ENCODE data around the gene HAVCR1. TPM values are rescaled to one million over a fixed set of nuclear protein-coding genes. Genes with fewer than 3 reads are reported as not detected.
"Not testable (repeated sequence)": the region's sequence is repeated elsewhere in the genome, so short reads cannot be mapped to it uniquely, and the experiment has no call there.

HAVCR1 gene
- total RNA-seq, 1 experiment from 2014 or later: not detected

DNA sequence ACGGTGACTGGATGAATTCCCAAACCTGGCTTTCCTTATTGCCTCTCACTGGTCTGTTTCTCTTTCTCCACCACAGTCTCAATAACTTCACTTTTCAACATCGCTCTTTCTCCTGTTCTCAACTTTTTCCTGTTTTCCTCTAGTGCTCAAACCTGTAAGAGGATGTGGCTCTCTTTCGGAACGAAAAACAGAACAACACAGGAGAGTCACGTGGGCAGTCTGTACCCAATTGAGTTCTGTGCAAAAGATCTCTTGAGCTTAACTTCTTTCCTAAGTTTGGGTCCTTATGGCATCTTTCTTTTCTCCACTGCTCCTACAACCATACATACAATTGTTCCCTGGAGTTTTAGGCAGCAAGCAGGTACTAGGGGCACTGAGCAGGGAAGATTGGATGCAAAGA is 8.9 kb downstream of the HAVCR1 start:
- no peak for DNase-seq (ENCODE audit: low read depth)

DNA sequence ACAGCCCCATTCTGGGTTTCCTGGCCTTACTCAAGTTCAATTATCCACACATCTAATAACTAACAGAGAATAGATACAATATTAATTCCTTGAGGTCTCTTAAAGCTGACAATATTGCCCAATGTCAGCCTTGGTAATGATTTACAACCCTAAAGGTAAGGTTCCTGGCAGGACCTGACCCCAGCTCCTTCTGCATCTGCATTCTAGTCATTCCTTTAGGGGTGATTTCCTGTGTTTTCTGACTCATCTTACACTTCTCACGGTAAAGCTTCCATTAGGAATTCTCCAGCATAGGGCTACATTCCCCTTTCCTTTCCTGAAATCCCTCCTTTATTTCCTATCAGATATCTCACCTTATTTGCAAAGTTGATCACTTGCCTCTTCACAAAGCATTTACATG is 9.3 kb downstream of the HAVCR1 start:
- DNase-seq (ENCODE audit: low read depth): peak; percentile 42

DNA sequence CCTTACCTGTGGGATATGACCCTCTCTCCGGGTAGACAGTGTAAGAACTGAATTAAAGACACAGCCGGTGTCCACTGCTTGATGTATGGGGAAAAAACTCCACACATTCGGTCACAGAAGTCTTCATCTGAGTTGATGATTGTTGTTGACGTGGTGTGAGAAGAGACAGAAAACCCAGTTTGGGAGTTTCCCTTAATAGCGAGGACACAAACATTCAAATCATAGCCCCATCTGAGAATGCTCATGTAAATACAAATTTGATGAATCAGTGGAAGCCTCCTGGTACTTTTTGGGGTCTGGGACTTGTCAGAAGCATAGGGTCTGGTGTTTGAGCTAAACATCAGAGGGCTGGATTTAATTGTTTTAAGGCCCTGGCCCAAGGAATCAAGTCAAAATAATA is 11.0 kb downstream of the HAVCR1 start:
- no peak for DNase-seq (ENCODE audit: low read depth)

DNA sequence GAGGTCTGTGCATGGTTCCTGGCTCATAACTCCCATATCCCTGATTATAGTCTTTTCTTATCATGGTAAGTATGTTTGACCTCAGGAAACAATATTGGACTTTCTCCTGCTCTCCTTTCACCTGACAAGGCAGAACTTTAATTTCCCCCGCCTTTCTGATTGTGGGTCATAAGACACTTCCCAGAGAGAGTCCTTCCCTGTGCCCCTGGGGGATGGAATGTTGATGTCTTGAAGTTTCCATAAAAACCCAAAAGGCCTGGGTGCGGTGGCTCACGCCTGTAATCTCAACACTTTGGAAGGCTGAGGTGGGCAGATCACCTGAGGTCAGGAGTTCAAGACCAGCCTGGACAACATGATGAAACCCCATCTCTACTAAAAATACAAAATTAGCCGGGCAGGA is 11.9 kb downstream of the HAVCR1 start:
- not testable (repeated sequence) for DNase-seq (ENCODE audit: low read depth)

DNA sequence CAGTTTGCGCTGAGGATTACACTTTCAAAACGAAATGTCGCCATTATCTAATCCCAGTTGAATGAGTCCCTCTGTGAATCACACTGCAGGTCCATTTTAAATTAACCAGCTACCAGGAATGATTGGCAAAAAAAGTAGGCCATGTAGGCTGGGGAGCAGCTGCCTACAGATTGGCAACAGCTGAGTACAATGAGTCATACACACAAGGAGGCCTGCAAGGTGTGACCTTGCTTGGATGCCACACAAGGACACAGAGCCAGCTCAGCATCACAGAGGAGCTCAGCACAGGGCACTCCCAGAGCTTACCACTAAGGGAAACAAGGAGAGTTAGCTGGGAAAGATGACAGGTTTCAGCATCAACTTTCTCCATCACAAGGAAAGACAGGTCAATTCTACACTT is 12.9 kb downstream of the HAVCR1 start:
- peak; percentile 43 for DNase-seq (ENCODE audit: low read depth)

DNA sequence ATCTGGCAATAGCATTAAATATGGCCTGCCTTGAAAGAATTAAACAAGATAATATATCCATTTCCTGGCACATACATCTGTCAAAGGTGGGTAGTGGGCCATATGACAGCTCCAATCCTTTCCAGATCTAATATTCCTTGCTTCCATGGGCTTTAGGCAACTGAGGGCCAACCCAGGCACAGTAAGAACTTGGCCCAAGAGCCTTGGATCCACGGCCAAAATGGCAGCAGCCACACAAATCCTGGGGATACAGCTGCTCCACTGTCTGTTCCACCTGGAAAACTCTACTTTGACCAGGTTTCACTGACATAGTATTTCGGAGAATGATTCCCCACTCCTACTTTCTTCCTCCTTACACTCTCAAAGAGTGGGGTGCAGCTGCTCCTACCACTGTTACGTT is 13.3 kb downstream of the HAVCR1 start:
- no peak for DNase-seq (ENCODE audit: low read depth)

DNA sequence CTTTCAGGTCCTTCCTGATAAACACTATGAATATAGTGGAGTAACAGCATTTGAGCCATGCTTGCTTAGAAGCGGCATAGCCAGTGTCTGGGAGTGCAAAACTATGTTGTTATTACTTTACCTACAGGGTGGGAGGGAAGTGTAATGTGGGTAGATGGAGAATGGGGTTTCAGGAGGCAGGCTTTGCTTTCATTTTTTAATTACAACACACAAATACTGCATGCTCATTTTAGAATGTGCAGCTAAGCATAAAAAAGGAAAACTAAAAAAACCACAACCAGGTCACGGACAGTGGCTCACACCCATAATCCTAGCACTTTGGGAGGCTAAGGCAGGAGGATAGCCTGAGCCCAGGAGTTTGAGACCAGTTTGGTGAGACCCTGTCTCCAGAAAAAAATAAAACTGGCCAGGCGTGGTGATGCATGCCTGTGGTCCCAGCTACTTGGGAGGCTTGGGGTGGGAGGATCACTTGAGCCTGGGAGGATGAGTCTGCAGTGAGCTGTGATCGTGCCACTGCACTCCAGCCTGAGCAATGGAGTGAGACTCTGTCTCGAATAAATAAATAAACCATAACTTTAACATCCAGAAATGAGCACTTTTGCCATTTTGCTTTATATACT is 20.2 kb downstream of the HAVCR1 start:
- DNase-seq (ENCODE audit: low read depth): peak; percentile 41

DNA sequence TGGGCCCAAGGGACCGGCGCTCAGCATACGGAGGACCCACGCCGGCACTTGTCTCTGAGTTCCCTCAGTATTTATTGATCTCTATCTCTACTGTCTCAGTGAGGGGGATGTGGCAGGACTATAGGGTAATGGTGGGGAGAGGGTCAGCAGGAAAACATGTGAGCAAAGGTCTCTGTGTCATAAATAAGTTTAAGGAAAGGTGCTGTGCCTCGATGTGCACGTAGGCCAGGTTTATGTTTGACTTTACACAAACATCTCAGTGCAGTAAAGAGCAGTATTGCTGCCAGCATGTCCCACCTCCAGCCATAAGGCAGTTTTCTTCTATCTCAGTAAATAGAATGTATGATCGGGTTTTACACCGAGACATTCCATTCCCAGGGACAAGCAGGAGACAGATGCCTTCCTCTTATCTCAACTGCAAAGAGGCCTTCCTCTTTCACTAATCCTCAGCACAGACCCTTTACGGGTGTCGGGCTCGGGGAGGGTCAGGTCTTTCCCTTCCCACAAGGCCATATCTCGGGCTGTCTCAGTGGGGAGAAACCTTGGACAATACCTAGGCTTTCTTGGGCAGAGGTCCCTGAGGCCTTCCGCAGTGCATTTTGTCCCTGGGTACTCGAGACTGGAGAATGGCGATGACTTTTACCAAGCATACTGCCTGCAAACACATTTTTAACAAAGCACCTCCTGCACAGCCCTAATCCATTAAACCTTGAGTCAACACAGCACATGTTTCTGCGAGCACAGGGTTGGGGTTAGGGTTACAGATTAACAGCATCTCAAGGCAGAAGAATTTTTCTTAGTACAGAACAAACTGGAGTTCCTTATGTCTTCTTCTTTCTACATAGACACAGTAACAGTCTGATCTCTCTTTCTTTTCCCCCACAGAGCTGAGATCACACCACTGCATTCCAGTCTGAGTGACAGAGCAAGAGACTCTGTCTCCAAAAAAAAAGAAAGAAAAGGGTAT is 24.5 kb downstream of the HAVCR1 start:
- not testable (repeated sequence) for DNase-seq (ENCODE audit: low read depth)

DNA sequence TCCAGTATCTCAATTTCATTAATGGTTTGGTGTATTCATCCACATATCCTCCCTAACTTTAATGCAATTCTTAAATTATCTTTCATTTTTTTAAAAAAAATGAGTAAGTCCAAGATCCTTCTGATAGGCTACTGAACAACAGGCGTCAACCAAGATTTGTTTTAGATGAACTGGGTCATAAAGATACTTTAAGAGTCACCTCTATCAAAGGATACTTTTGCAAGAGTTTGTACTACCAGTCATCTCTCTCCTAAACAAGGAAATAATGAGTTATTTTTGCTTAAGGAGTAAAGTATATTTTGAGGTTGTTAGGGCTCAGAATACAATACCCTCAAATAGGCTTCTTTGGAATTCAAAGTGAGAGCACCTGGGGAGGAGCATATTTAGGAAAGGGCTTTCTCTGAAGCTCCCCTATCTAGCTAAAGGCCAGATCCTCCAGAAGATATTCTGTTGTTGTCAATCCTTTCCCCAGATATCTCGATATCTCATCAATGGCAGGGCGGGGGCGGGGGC is 25.8 kb downstream of the HAVCR1 start:
- no peak for DNase-seq (ENCODE audit: low read depth)

DNA sequence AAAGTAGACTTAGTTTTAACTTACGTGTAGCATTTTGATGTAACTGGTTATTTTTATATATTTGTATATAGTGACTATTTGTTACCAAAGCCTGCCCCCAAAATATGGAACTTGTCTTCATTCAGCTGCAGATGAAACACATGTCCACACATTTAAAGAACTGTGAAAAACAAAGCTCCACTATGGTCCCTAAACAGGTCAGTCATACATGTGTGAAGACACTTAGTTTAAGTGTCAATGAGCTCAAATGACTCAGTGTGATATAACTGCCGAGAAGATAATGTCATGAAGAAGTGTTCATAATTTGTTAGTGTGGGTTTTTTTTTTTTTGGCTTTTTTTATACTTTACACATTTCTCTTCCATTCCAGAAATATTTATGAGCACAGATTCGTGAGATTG is 28.2 kb downstream of the HAVCR1 start:
- no peak for DNase-seq (ENCODE audit: low read depth)

DNA sequence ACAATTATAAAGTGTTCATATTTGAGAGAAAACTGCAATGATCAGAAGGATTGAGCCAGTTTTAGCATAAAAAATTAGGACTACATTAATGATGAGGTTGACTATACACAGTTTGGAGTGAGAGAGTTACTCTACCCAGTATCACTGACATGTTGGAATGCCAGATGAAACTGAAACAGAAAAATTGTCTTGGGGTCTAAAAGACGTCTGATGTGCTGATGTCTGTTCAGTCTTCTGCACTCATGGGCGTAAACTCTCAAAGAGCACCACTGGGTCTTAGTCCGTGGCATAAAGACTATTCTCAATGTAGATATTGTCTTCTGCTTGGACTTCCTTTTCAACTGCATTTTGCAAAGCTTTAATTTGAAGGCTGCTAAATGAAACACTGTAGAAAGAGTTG is 29.5 kb downstream of the HAVCR1 start:
- DNase-seq (ENCODE audit: low read depth): no peak

DNA sequence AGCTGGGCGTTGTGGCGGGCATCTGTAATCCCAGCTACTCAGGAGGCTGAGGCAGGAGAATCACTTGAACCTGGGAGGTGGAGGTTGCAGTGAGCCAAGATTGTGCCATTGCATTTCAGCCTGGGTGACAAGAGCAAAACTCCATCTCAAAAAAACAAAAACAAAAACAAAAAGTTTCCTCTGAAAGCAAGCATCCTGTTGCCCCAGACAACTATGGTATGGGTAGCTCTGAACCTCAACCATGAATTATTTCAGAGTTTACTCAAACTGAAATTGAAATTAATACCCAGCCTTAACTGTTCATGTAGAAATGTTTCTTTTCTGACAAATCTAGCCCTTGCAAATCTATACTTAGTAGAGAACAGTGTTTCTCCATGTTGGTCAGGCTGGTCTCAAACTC is 31.3 kb downstream of the HAVCR1 start:
- DNase-seq (ENCODE audit: low read depth): not testable (repeated sequence)

DNA sequence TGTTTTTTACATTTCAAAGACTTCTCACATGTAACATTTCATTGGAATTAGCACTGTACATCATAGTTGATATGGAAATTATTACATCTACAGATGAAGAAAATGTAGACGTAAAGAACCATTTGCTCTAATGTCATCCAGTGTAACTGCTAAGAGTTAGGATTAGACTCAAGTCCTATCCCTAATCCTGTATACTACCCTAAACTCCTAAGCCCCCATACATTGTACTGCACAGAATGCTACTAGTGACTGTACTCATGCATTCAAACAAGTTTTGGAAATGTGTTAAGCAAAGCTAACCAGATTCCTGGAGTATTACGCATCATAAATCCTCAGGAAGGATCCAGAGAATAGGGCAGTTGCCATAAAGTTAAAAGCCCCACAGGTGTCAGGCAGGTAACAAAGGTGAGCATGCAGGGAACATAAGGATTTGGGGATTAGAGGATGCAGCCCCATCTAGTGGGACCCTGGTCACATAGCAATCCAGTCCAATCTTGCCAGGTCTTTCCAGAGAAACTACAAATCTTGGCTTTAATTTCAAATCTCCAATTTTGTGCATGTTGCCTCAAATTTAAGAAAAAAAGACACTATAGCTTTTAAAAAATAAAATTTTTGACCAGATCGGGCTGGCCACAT is 32.0 kb downstream of the HAVCR1 start:
- DNase-seq (ENCODE audit: low read depth): peak; percentile 8

DNA sequence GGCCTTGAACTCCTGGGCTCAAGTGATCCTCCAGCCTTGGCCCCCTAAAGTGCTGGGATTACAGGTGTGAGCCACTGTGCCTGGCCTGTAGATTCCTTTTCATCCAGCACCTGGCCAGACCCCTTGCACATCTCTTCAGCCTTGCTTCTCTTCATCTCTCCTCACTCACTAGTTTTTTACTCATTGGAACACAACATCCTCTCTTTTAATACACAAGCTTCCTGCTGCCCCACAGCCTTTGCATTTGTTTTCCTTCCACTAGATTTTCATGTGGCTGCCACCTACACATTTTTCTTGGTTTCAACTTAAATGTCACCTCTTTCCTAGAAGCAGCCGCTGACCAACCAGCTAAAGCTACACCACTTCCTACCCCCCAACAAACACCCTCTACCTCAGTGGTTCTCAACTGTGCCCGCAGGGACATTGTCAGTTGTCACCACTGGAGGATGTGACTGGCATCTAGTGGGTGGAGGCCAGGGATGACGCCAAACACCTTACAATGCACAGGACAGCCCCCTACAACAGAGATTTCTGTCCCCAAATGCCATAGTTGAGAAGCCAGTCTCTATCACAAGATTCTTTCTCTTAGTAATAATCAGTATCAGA is 33.7 kb downstream of the HAVCR1 start:
- DNase-seq (ENCODE audit: low read depth): no peak

DNA sequence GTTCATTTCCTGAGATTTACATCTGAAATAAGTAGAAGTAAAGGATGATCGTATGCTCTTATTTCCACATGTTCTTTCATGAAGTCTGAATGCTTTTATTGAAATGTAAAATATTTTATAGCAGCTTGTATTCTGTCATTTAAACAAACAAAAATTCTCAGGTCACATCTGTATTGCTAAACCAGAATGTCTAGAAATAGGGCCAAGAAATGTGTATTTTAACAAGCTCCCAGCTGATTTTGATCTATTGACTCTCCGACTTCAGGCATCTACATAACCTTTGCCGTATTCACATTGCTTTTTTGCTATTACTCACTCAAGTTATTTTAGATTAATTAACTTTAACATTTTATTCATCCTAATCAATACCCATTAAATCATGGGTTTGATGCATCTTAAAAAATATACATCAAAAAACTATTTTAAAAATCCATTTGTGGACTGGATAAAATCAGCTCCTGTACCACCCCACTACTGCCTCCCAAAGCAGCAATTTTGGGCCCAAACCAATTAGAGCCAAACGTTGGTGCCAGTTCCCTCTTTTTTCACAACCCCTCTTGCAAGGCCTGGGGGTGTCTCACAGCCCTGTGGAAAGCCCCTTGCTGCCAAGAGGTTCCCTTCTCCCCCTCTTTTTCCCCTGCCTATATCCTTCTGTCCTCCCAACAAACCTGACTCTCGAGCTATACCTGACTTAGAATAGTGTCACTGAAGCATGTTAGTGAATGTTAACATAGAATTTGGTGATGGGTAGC is 34.5 kb downstream of the HAVCR1 start:
- DNase-seq (ENCODE audit: low read depth): no peak

DNA sequence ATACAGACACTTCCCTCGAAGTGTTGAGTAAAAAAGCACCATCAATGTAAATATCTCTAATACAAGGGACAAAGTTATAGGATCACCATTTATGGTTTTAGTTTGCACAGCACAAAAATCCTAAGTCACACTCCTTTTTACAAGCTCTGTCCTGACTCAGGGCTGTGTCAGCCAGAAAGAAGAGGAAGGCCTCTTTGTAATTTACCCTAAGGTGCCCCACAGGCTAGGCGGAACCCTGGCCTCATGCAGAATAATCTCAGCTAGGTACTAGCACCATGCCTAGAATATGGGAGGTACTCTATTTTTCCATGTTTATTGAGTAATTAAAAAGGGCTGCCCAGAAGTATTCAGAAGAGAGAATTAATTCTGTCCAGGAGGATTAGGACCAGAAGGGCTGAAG is 36.9 kb downstream of the HAVCR1 start:
- DNase-seq (ENCODE audit: low read depth): no peak

DNA sequence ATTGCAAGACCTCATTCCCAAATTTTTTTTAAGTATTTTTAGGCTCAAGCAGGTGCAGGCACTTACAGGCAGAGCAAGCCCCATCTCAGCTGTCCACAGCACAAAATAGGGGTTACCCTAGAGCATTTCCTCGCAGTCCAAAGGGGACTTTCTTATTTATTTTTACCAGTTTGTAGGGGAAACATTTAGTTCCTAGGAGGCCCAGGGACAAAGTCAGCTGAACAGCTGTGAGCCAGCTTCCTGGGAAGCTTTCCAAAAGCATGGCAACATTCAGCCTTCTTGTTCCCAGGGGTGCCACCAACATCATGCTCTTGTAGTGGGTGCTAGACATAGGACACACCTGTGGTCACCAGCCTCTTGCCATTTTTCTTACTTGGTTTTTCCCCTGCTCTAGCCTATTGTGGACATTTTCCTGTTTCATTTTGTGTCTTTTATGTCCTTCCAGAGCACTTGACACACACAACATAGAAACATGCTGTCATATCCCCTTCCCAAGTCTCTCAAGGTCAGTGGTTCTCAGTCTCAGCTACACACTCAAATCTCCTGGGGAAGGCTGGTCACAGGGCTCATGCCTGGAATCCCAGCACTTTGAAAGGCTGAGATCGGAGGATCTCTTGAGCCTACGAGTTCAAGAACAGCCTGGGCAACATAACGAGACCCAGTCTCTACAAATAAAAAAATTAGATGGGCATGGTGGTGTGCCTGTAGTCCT is 38.2 kb downstream of the HAVCR1 start:
- DNase-seq (ENCODE audit: low read depth): no peak

DNA sequence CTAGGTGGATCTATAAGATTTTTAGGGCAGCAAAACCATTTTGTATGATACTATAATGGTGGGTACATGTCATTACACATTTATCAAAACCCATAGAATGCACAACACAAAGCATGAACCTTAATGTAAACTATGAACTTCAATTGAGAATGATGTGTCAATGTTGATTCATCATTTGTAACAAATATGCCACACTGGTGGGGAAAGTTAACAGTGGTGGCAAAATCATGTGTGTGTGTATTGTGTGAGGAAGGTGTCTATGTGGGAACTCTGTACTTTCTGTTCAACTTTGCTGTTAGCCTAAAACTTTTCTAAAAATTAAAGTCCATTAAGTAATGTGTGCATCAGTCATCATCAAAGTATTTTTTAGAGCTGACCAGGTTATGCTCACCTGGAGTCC is 38.9 kb downstream of the HAVCR1 start:
- DNase-seq (ENCODE audit: low read depth): no peak

DNA sequence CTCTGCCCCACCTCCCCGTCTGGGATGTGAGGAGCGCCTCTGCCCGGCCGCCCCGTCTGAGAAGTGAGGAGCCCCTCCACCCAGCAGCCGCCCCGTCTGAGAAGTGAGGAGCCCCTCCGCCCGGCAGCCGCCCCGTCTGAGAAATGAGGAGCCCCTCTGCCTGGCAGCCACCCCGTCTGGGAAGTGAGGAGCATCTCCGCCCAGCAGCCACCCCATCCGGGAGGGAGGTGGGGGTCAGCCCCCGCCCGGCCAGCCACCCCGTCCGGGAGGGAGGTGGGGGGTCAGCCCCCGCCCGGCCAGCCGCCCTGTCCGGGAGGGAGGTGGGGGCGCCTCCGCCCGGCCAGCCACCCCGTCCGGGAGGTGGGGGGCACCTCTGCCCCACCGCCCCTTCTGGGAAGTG is 44.8 kb downstream of the HAVCR1 start:
- DNase-seq (ENCODE audit: low read depth): not testable (repeated sequence)

DNA sequence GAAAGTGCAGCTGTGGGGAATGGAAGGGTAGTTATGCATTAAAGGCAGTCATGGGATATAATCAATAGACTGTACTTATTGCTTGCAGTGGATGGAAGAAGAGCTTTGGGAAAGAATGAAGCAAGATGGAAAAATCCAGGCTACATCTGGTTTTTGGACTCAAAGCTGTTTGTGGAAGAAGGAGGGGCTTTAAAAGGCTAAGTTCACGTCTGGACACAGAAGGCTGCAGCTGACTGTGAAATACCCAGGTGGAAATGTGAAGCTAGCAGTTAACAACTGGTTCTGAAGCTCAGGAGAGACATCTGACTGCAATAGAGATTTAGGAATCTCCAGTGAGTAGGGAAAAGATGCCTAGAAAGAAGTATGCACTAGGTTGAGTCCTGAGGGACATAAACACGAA is 52.7 kb downstream of the HAVCR1 start:
- DNase-seq (ENCODE audit: low read depth): no peak

All from Daoy (cell line).